Lower lobe of right lung (tissue), 2 donors: ENCODE data around the gene NKX2-1. TPM values are rescaled to one million over a fixed set of nuclear protein-coding genes. Genes with fewer than 3 reads are reported as not detected.

ENCODE experiments used
- ATAC-seq, 2 donors: fragments of 200-7000 bp; cut with Tn5 transposase; one replicate each; pipeline ENCODE4 v1.9.1; 2020 to 2022; ENCODE audit warnings: mild to moderate bottlenecking in 2 of 2, moderate library complexity in 2 of 2
- DNase-seq: peaks from one replicate; pipeline ENCODE4 v3.0.0-alpha.2; 2020
- H3K27ac ChIP-seq: fragments of 200-600 bp; one replicate; pipeline ENCODE4 v1.8.0; 2022
- H3K27me3 ChIP-seq: fragments of 200-600 bp; one replicate; pipeline ENCODE4 v1.8.0; 2022; ENCODE audit warnings: low read depth
- H3K36me3 ChIP-seq: fragments of 200-600 bp; one replicate; pipeline ENCODE4 v1.8.0; 2022; ENCODE audit warnings: mild to moderate bottlenecking
- H3K4me1 ChIP-seq: fragments of 200-600 bp; one replicate; pipeline ENCODE4 v1.8.0; 2022
- H3K4me3 ChIP-seq: fragments of 200-600 bp; one replicate; pipeline ENCODE4 v1.8.0; 2022; ENCODE audit warnings: mild to moderate bottlenecking
- H3K9me3 ChIP-seq: fragments of 200-600 bp; one replicate; pipeline ENCODE4 v1.8.0; 2022
- intact Hi-C: fragments of 100-400 bp; cut with DNase I; formaldehyde crosslinking; loops from one replicate; pipeline ENCODE4 v1.11.0; 2022
- total RNA-seq: library from RNA; stranded (reverse); fragmentation: NEBNext Ultra II Directional; extraction: Animal tissue kit (Norgen Biotek cat#: 25700); gene quantifications from one replicate; pipeline ENCODE4 v1.2.1, GENCODE V29; 2021
- TF ChIP-seq, protein P1 (sequence below): fragments of 200-600 bp; IDR thresholded peaks from one replicate; pipeline ENCODE4 v1.8.0; 2022; ENCODE audit warnings: antibody characterized with exemption, mild to moderate bottlenecking
- donor health status: DM: no; HTN: yes; CAD: no; lungs with severe emphysema.

NKX2-1 gene
- total RNA-seq, 1 donor from 2014 or later = 180 TPM

- TF ChIP-seq, protein P1, sequence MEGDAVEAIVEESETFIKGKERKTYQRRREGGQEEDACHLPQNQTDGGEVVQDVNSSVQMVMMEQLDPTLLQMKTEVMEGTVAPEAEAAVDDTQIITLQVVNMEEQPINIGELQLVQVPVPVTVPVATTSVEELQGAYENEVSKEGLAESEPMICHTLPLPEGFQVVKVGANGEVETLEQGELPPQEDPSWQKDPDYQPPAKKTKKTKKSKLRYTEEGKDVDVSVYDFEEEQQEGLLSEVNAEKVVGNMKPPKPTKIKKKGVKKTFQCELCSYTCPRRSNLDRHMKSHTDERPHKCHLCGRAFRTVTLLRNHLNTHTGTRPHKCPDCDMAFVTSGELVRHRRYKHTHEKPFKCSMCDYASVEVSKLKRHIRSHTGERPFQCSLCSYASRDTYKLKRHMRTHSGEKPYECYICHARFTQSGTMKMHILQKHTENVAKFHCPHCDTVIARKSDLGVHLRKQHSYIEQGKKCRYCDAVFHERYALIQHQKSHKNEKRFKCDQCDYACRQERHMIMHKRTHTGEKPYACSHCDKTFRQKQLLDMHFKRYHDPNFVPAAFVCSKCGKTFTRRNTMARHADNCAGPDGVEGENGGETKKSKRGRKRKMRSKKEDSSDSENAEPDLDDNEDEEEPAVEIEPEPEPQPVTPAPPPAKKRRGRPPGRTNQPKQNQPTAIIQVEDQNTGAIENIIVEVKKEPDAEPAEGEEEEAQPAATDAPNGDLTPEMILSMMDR = no peak
- DNase-seq (no peak), ATAC-seq (no peak)
- Histone ChIP-seq H3K4me1 (peaks cover 19% of the 10 kb centered on the region), H3K9me3 (no peaks in the 10 kb centered on the region), H3K27ac (peak overlapping the region; percentile 87), H3K27me3 (peaks cover 96% of the 10 kb centered on the region), H3K4me3 (peak overlapping the region; percentile 53), H3K36me3 (no peaks in the 10 kb centered on the region)
- intact Hi-C loops = no loop called here
Observed at GRCh38 chr14:36522972-36523715, 3.1 kb upstream of the NKX2-1 start.

DNA sequence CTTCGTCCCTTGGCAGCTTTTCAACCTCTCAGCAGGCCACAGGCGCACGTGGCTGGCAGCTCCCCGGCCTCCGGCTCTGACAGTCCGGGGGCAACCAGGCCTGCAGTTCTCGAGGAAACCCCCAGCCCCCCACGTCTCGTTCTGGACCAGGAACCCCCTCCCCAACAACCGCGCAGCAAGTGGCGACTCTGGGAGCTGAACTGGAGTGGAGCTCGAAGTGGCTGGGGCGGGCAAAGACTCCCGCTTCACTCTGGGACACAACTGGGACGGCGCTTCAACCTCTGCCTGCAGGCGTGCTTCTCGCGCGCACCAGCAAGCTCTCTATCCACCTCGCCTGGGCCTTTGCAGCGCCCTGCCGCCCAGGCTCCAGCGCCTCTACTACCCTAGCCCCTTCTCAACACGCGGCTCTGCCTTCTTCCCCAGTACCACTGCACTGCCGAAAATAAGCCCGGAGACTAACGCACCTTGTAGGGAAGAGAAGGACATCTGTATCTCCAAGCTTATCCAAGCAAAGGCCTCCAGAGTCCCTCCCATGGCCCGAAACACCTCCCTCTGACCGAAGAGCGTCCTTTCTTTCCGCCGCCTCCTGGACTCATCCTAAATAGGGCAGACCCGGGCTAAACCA lies 2.4 kb upstream of the NKX2-1 start:
- peak overlapping the region; percentile 87 for H3K27ac ChIP-seq
- peak overlapping the region; percentile 53 for H3K4me3 ChIP-seq
- intact Hi-C loops = no loop called here

GRCh38 chr14:36521598-36522345 lies 1.7 kb upstream of the NKX2-1 start:
- no peaks in the 10 kb centered on the region for H3K9me3 ChIP-seq
- H3K27me3 ChIP-seq = peaks cover 100% of the 10 kb centered on the region
- TF ChIP-seq, protein P1 = no peak
- DNase-seq (peak; percentile 68), ATAC-seq (no peak)
- H3K4me1 ChIP-seq = peaks cover 19% of the 10 kb centered on the region
- H3K27ac ChIP-seq = peak overlapping the region; percentile 87
- intact Hi-C loops = no loop called here
- no peaks in the 10 kb centered on the region for H3K36me3 ChIP-seq
- H3K4me3 ChIP-seq = peak overlapping the region; percentile 53

More for the DNA sequence above, 2.4 kb upstream of the NKX2-1 start:
- H3K27me3 ChIP-seq = peaks cover 100% of the 10 kb centered on the region
- TF ChIP-seq, protein P1 = no peak
- peaks cover 19% of the 10 kb centered on the region for H3K4me1 ChIP-seq
- H3K36me3 ChIP-seq = no peaks in the 10 kb centered on the region
- no peak for ATAC-seq
- no peak for DNase-seq
- no peaks in the 10 kb centered on the region for H3K9me3 ChIP-seq

GRCh38 chr14:36520601-36521525 lies 831 bp upstream of the NKX2-1 start:
- intact Hi-C loops = no loop called here
- Histone ChIP-seq H3K36me3 (no peaks in the 10 kb centered on the region), H3K4me3 (peak overlapping the region; percentile 53), H3K4me1 (peaks cover 19% of the 10 kb centered on the region), H3K27me3 (peaks cover 97% of the 10 kb centered on the region), H3K27ac (peak overlapping the region; percentile 87), H3K9me3 (no peaks in the 10 kb centered on the region)
- TF ChIP-seq, protein P1 = no peak
- ATAC-seq (peak; percentile 42 to 54), DNase-seq (peak; percentile 79)
